ENCODE measurements around the gene TRIM10.
"Not testable (repeated sequence)": the region's sequence is repeated elsewhere in the genome, so short reads cannot be mapped to it uniquely, and the experiment has no call there.

TRIM10 gene

DNA sequence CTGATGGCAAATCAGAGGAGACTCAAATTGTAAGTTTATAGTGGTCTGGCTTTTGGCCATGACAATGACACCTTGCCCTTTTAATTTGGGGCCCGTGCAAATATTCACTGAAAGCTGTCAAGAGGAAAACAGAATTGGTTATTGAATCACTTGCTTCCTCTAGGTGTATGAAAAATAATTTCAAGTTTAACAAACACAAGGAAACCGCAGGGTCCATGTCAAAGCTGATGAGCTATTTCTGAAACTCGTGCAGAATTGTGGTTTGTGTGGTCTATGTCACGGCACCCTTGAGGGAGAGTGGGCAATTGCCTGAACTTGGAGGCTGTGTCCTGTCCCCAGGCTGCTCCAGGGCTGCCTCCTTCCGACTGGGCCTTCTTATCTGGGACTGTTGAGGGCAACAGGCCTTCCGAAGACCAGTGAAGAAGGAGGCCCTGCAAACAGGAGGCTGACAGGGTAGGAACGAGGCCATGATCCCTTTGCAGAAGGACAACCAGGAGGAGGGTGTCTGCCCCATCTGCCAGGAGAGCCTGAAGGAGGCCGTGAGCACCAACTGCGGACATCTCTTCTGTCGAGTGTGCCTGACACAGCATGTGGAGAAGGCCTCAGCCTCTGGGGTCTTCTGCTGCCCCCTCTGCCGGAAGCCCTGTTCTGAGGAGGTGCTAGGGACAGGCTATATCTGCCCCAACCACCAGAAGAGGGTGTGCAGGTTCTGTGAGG is 24.3 kb downstream of the TRIM10 start:
- DNase-seq = no peak
- in situ Hi-C loops (cut with HindIII; ENCODE audit: low pct_ligation_motif_present, low pct_unique_long_range_greater_than_20kb, low sequenced_read_pairs) = no loop called here

DNA sequence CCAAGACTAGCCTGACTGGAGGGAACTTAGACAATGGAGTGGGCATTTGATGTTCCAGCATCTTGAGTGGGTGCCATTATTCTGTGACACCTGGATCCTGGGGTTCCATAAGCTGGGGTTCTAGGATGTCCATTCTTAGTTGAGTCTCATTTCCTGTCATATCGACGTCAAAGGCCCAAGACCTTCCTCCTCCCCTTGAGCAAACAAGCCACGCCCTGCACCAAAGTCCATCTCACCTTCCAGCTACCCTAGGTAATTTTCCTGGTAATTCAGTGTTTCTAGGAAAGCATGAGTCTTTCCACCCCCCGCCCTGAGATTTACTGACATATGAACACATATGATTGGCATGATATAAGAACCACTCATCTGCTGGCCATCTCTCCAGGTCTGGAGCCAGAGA is 25.3 kb downstream of the TRIM10 start, which contains the start of gene TRIM40:
Gene TRIM40, plus strand, starts transcription at position 384 of the 400 bp plus-strand sequence. CDS start 897 bp downstream, outside the sequence.
- in situ Hi-C loops (cut with HindIII; ENCODE audit: low pct_ligation_motif_present, low pct_unique_long_range_greater_than_20kb, low sequenced_read_pairs) = no loop called here

DNA sequence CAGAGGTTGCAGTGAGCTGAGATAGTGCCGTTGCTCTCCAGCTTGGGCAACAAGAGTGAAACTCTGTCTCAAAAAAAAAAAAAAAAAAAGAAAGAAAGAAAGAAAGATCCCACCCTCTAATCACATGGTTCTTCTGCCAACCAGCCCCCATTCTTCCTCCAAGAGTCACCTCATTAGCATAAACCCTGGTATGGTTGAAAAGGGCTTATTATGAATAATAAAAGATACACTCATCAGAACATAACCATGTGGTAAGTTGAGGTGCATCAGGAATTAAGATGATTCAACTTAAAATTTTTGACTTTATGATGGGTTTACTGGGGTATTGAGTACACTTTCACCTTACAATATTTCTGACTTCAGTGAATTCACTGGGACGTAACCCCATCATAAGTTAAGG is 25.9 kb downstream of the TRIM10 start:
- in situ Hi-C loops (cut with HindIII; ENCODE audit: low pct_ligation_motif_present, low pct_unique_long_range_greater_than_20kb, low sequenced_read_pairs) = no loop called here

More for the DNA sequence above, 25.3 kb downstream of the TRIM10 start, which contains the start of gene TRIM40:
- no peak for DNase-seq

DNA sequence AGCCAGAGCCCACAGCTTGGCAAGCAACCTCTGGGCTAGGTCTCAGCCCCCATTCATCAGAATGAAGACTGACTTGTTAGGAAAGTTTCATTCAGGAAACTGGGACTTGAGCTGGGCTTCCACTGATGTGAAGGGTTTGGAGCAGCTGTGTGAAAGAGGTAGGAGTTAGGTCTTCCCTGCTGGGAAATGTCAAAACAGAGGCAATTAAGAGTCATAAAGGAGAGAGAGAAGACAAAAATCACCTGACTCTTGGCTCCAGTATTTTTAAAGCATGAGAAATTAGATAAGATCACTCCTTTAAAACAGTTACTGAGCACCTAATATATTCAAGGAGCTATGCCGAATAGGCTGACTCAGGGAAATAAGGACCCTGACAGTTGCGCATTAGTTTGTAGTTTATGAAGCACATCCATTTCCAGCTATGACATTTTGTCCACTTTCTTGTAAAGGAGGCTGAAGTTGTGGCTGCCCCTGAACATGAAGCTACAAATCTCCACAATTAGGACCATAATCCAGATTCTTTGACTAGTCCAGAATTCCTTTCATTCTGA is 29.0 kb downstream of the TRIM10 start:
- no peak for DNase-seq
- in situ Hi-C loops (cut with HindIII; ENCODE audit: low pct_ligation_motif_present, low pct_unique_long_range_greater_than_20kb, low sequenced_read_pairs) = no loop called here

More for the DNA sequence above, 25.9 kb downstream of the TRIM10 start:
- no peak for DNase-seq

DNA sequence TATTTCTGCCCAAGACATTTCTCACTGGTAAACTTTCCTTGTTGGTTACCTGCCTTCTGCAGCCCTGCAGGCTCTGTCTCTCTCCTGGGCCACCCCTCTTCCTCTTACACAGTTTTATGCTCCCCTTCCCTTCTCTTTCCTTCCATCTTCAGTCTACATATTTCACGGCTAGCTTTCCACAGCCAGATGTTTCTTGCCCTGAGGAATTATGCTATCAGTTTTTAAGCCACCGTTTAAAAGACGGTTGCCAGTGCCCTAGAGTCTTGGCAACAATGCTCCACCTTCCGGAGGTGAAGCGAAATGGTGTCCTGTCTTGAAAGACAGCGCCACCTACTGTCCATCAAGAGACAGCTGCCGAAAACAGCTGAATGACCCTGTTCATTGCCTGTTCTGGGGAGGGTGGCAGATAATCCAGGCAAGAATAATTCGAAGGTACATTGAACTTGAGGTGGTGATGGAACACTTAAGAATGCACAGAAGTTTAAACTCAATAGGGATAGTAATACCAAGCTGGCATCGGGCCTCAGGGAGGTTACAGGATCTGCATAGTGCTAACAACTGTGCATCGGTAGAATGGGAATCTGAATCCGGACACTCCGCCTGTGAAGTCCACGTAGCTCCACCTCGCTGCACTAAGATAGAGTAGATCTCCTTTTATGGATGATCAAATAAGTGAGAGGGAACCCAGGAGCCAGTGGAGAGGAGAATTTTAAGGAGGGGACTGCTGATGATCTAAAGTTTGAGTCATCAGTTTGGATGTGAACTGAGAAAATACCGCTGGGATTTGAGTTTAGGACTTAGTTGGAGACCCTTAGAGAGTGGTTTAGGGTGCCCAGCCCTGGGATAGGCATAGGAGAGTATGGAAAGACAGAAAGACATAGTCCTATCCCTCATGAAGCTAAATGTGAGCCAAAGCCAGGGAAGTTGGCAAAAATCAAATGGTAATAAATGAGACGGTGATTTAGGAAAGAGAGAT is 29.8 kb downstream of the TRIM10 start:
- peak; percentile 79 for DNase-seq
- in situ Hi-C loops (cut with HindIII; ENCODE audit: low pct_ligation_motif_present, low pct_unique_long_range_greater_than_20kb, low sequenced_read_pairs) = no loop called here

DNA sequence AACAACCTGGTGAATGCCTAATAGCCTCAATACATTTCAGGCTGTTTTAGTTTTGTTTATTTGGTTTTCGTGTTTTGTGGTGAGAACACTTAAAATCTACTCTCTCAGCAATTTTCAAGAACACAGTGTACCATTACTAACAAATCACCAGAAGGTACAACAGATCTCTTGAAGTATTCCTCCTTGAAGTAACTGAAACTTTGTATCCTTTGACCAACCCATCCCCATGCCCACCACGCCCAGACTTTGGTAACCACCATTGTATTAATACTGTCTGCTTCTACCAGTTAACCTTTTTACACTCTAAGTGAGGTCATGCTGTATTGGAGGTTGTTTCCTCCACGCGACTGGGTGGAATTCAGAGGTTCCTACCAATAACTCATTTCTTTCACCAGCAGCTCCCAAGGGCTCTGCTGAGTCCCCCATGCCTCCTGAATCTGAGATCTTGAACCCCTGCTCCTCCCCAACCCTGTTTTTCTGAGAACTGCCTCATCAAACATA is 30.8 kb downstream of the TRIM10 start:
- in situ Hi-C loops (cut with HindIII; ENCODE audit: low pct_ligation_motif_present, low pct_unique_long_range_greater_than_20kb, low sequenced_read_pairs) = no loop called here
- DNase-seq = no peak

- no peak for DNase-seq
- in situ Hi-C loops (cut with HindIII; ENCODE audit: low pct_ligation_motif_present, low pct_unique_long_range_greater_than_20kb, low sequenced_read_pairs) = no loop called here
These were observed 31.5 kb downstream of the TRIM10 start for GRCh38 chr6:30129265-30130178.

DNA sequence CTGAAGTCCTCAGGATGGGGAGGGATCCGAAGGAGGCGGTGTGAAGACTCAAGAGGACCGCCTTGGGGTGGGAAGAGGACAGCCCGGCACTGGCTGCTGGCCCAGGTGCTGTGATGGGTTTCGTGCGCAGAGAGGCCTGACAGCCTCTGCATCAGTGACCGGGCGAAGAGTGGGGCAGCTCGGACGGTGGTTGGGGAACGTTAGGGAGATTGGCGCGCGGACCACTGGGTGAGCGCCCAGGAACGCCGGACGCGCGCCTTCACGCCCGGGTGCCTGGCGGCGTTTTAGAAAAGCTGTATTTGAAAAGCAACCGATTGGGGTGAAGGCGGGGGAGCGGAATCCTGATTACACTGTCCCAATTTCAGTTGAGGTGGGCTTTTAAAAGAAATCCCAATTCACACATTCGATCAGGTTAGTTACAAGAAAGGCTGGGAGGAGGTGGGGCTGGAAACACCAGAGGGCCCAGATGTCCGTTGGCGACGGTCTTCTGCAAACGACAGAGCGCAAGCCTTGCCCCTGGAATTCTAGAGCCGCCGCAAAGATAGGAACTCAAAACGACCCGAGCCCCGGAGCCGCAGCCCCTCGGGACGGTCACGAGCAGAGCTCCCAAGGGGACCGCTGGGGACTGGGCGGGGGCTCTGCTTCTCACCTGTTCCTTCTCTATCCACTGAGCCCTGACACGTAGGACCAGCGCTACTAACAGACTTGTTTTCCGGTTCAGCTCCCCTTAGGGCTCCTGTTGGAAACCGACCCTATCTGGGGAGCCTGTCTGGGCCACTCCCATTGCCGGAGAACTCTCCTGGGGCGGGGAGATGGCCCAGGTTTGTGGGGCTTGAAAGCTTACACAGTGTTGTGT is 33.5 kb downstream of the TRIM10 start:
- no peak for DNase-seq
- in situ Hi-C loops (cut with HindIII; ENCODE audit: low pct_ligation_motif_present, low pct_unique_long_range_greater_than_20kb, low sequenced_read_pairs) = no loop called here

GRCh38 chr6:30122515-30122914 is 38.5 kb downstream of the TRIM10 start:
- no peak for DNase-seq
- in situ Hi-C loops (cut with HindIII; ENCODE audit: low pct_ligation_motif_present, low pct_unique_long_range_greater_than_20kb, low sequenced_read_pairs) = no loop called here

DNA sequence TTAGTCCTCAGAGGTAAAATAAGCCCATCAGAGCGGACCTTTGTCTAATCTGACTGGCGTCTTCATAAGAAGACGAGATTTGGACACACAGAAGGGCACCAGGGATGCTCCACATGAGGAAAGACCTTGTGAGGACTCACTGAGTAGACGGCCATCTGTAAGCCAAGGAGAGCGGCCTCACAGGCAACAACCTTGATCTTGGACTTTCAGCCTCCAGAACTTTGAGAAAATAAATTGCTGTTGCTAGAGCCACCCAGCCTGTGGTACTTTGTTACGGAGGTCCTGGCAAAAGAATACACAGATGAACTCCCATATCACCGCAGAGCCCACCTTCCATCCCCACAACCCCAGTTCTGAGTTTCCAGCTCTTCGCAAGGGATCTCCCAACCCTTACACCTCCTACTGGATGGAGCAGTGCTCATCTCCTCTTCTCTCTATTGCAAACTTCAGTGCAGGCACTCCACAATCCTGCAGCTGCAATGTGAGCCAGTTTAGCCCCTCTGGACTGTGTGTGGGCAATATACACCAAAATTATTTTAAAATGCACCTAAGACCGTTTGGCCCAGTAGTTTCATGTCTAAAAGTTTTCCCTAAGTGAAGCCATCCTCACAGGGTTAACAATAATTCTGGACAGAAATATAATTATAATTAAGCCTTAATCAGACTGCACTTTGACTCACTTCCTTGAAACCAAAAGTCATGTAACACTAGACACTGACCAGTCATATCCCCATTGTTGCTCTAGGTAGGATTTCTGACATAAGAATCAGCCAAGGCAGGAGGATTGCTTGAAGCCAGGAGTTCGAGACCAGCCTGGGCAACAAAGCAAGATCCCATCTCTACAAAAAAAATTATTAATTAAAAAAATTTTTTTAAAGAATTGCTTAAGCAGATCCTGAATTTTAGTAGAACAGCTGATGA is 39.3 kb downstream of the TRIM10 start:
- in situ Hi-C loops (cut with HindIII; ENCODE audit: low pct_ligation_motif_present, low pct_unique_long_range_greater_than_20kb, low sequenced_read_pairs) = no loop called here
- no peak for DNase-seq

- in situ Hi-C loops (cut with HindIII; ENCODE audit: low pct_ligation_motif_present, low pct_unique_long_range_greater_than_20kb, low sequenced_read_pairs); DNase-seq: not testable (repeated sequence)
These were observed 42.3 kb downstream of the TRIM10 start for GRCh38 chr6:30118691-30119090.

DNA sequence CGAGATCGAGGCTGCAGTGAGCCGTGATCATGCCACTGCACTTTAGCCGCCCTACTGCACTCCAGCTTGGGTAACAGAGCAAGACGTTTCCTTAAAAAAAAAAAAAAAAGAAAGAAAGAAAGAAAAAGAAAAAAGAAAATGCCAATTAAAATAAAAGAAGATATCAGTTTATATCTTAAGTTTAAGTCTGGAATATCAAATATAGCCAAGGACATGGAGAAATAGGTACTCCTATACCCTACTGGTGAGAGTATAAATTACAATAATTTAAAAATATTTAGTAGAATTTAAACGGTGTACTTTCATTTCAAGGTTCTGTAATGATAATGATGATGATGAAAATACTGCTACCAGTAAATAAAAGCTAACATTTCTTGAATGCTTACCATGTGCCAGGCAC is 44.3 kb downstream of the TRIM10 start:
- no peak for DNase-seq
- in situ Hi-C loops (cut with HindIII; ENCODE audit: low pct_ligation_motif_present, low pct_unique_long_range_greater_than_20kb, low sequenced_read_pairs) = no loop called here

GRCh38 chr6:30113841-30114240 is 47.2 kb downstream of the TRIM10 start:
- peak; percentile 27 for DNase-seq
- in situ Hi-C loops (cut with HindIII; ENCODE audit: low pct_ligation_motif_present, low pct_unique_long_range_greater_than_20kb, low sequenced_read_pairs) = no loop called here

DNA sequence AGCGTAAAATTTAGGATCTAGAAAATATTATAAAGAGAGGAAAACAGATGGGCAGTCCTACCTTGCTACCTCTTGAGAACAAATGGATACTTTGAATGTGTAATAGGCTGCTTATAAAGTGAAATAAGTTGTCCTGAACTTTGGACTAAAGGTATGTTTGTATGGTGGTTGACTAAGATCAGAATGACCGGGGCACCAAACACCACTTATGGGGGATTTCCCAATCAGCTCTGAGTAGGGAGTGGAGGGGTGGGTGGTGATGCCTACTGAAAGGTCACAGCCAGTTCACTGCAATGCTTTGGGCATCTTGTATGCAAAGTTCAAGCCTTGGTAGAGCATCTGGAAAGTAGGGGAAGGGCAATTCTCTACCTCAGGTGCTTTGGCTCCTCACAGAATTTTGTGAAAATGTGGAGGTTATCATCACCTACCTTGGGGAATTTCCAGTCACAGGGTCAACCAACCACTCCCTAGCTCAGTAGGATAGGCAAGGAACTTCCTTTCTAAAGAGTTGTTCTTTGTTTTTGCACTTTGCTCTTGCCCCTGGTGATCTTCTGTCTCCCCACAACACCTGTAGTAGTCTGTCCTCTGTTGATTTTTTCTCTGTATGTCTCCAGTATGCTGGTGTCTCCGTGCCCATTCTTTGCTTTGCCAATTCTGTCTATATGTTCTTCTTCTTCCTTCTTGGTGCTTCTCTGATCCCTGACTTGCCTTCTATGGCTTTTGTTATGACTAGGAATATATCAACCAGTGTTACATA is 47.8 kb downstream of the TRIM10 start, which contains the start of gene TRIM31:
Gene TRIM31, minus strand, starts transcription at position 88 of the 757 bp plus-strand sequence. CDS start 285 bp downstream, outside the sequence.
- in situ Hi-C loops (cut with HindIII; ENCODE audit: low pct_ligation_motif_present, low pct_unique_long_range_greater_than_20kb, low sequenced_read_pairs) = no loop called here
- no peak for DNase-seq

GRCh38 chr6:30112402-30112994 is 48.5 kb downstream of the TRIM10 start:
- no peak for DNase-seq
- in situ Hi-C loops (cut with HindIII; ENCODE audit: low pct_ligation_motif_present, low pct_unique_long_range_greater_than_20kb, low sequenced_read_pairs) = no loop called here

Data from ACHN (cell line).